GM19238 (cell line): ENCODE data around the gene CBY1.
A peak's percentile ranks its signal among the peaks of the same experiment; 100 is the strongest.
"Not testable (repeated sequence)": the region's sequence is repeated elsewhere in the genome, so short reads cannot be mapped to it uniquely, and the experiment has no call there.

ENCODE experiments used
- DNase-seq: peaks from one replicate; pipeline ENCODE4 v3.0.0; 2011; ENCODE audit warnings: low spot score; ENCODE audit not compliant: insufficient read length

Gene CBY1

GRCh38 chr22:38656256-38657044 lies at the start of gene CBY1, which contains the start of gene FAM227A:
CBY1 (plus strand) TSS chr22:38656638; CDS start chr22:38668055, 11,417 bp downstream.
FAM227A (minus strand) TSS chr22:38656392; CDS start chr22:38650168, 6,224 bp downstream.
- DNase-seq: peak; percentile 96

GRCh38 chr22:38607680-38608079 lies 48.8 kb upstream of the CBY1 start:
- DNase-seq: no peak

GRCh38 chr22:38608992-38609750 lies 47.3 kb upstream of the CBY1 start:
- DNase-seq: no peak

GRCh38 chr22:38610234-38610633 lies 46.2 kb upstream of the CBY1 start:
- no peak for DNase-seq

- DNase-seq: no peak
Observed at GRCh38 chr22:38611559-38611958, 44.9 kb upstream of the CBY1 start.

GRCh38 chr22:38612217-38613006 lies 44.0 kb upstream of the CBY1 start:
- DNase-seq: no peak

- no peak for DNase-seq
Observed at GRCh38 chr22:38613588-38613987, 42.9 kb upstream of the CBY1 start.

- DNase-seq: no peak
Observed at GRCh38 chr22:38614332-38615063, 41.9 kb upstream of the CBY1 start.

- not testable (repeated sequence) for DNase-seq
Observed at GRCh38 chr22:38615064-38615405, 41.4 kb upstream of the CBY1 start.

- DNase-seq: no peak
Observed at GRCh38 chr22:38618258-38618657, 38.2 kb upstream of the CBY1 start.

GRCh38 chr22:38618682-38619081 lies 37.8 kb upstream of the CBY1 start:
- no peak for DNase-seq

GRCh38 chr22:38623351-38623750 lies 33.1 kb upstream of the CBY1 start:
- no peak for DNase-seq

- DNase-seq: no peak
Observed at GRCh38 chr22:38628444-38628843, 28.0 kb upstream of the CBY1 start.

- no peak for DNase-seq
Observed at GRCh38 chr22:38629108-38629507, 27.3 kb upstream of the CBY1 start.

GRCh38 chr22:38631724-38632123 lies 24.7 kb upstream of the CBY1 start:
- no peak for DNase-seq

- DNase-seq: no peak
Observed at GRCh38 chr22:38632528-38632927, 23.9 kb upstream of the CBY1 start.

GRCh38 chr22:38638216-38638615 lies 18.2 kb upstream of the CBY1 start:
- no peak for DNase-seq

- DNase-seq: no peak
Observed at GRCh38 chr22:38638728-38639127, 17.7 kb upstream of the CBY1 start.

GRCh38 chr22:38641476-38642040 lies 14.9 kb upstream of the CBY1 start:
- no peak for DNase-seq

GRCh38 chr22:38644245-38644644 lies 12.2 kb upstream of the CBY1 start:
- not testable (repeated sequence) for DNase-seq

- no peak for DNase-seq
Observed at GRCh38 chr22:38645430-38645829, 11.0 kb upstream of the CBY1 start.
